Measurements from ENCODE around the gene STARD13.
A peak's percentile ranks its signal among the peaks of the same experiment; 100 is the strongest.

STARD13 gene

GRCh38 chr13:33114146-33114545 is 171.4 kb downstream of the STARD13 start:
- DNase-seq (ENCODE audit: low read depth) = no peak
- TF ChIP-seq CTCF (IDR thresholded peaks at IDR 0.05; ENCODE audit: low read length, missing control alignments) = no peak
- H3K4me3 ChIP-seq (replicated peaks; ENCODE audit: low read depth, low read length) = no peak overlapping the region

GRCh38 chr13:33112766-33113165 is 172.8 kb downstream of the STARD13 start:
- no peak for TF ChIP-seq CTCF (IDR thresholded peaks at IDR 0.05; ENCODE audit: low read length, missing control alignments)
- no peak overlapping the region for H3K4me3 ChIP-seq (replicated peaks; ENCODE audit: low read depth, low read length)
- DNase-seq (ENCODE audit: low read depth) = no peak

DNA sequence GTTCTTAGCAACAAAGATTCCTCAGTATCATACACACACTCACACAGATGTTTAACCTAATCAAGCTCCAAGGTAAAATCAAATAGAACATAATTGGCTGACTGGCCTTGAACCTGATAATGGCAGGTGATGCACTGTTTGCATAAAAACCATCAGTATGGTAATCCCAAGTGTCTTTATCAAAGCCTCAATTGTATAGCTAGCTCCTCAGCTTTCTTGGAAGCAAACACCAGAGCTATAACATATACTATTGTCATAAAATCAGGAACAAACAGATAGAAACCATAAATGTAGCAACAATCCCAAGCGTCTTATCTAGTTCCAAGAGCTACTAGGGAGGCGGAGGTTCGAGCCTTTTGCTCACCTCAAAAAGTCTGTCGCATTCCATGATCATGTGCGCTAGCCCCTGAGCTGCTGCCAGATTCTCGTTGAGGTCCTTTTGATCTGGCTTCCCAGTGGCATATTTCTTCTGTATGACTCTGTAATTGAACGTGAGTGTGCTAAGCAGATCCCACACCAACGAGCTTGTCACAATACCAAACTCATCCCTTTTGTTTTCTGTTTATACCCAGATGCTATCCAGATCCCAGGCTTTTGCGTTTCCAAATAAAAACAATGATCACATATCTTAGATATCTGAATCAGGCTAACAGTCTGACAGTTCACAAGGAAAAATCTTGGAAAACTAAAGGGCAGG is 174.0 kb downstream of the STARD13 start:
- no peak for TF ChIP-seq CTCF (IDR thresholded peaks at IDR 0.05; ENCODE audit: low read length, missing control alignments)
- no peak overlapping the region for H3K4me3 ChIP-seq (replicated peaks; ENCODE audit: low read depth, low read length)
- DNase-seq (ENCODE audit: low read depth) = peak; percentile 33

- H3K4me3 ChIP-seq (replicated peaks; ENCODE audit: low read depth, low read length) = no peak overlapping the region
- TF ChIP-seq CTCF (IDR thresholded peaks at IDR 0.05; ENCODE audit: low read length, missing control alignments) = no peak
Measured at GRCh38 chr13:33110713-33111413, 174.7 kb downstream of the STARD13 start.

GRCh38 chr13:33110386-33110712 is 175.2 kb downstream of the STARD13 start:
- H3K4me3 ChIP-seq (replicated peaks; ENCODE audit: low read depth, low read length) = no peak overlapping the region
- no peak for DNase-seq (ENCODE audit: low read depth)
- no peak for TF ChIP-seq CTCF (IDR thresholded peaks at IDR 0.05; ENCODE audit: low read length, missing control alignments)

More at GRCh38 chr13:33110713-33111413, 174.7 kb downstream of the STARD13 start:
- no peak for DNase-seq (ENCODE audit: low read depth)

- no peak for DNase-seq (ENCODE audit: low read depth)
- TF ChIP-seq CTCF (IDR thresholded peaks at IDR 0.05; ENCODE audit: low read length, missing control alignments) = peak; percentile 28
- H3K4me3 ChIP-seq (replicated peaks; ENCODE audit: low read depth, low read length) = no peak overlapping the region
Measured at GRCh38 chr13:33109801-33110200, 175.8 kb downstream of the STARD13 start.

All from fibroblast of pulmonary artery (primary cell).